Superior temporal gyrus (tissue), 1 donor: ENCODE results near the gene CMIP.

Source experiments
- DNase-seq: peaks from one replicate; pipeline ENCODE4 v3.0.0-alpha.2; 2016; ENCODE audit errors: extremely low spot score

The CMIP gene

DNA sequence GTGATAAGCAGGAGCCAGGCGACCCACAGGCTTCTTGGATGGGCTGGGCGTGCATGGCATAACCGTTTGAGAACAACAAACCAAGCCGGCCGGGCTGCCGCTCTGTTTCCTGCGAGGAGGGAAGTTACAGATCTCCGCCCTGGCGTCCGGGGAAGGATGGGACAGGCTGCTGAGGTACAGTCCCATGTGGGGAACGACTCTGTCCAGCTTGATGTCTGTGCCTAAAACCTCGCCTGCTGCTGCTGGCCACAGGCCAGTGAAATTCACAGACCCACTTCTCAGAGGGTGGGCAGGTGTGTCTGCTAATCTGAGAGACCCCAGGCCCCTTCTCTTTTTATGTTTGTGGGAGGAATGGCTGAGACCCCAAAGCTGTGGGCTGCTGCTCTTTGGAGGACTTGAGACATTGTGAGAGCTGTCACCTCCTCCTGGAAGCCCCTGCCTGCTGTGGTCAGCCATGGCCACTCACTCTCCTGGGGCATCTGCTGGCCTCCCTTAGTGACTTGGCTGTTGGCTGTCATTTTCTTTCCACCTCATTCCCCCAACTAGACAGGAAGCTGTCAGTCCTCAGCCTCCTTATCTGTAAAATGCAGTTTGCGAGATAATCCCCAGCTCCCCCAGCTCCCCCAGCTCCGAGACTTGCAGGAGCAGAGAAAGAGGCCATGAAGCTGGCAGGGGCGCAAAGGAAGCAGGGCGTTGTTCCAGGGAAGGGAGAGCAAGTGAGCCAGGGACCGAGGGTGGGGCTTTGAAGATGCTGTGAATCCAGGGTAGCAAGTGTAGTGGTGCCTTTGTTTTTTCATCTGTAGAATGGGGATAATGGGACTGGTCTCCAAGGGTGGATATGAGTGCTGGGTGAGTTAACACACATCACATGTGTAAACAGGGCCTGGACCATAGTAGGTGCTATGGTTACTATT, 51.0 kb downstream of the CMIP start:
- no peak for DNase-seq

DNA sequence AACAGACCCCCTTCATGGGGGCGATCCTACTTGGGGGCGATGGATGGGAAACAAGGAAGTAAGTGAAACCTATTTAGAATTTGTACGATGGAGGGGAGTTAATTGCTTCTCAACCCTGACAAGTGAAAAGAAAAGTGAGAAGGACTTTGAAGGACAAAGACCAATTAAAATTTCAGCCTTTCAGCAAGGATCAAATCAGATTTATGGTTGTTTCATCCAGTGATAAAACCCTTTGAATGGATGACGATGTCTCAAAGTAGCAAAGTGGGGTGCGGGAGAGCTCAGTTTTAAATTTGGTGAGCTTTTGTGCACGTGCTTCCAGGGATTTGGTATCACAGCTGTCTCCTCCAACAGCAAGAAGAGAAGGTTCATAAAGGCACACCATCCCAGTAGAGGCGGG, 51.7 kb downstream of the CMIP start:
- no peak for DNase-seq

DNA sequence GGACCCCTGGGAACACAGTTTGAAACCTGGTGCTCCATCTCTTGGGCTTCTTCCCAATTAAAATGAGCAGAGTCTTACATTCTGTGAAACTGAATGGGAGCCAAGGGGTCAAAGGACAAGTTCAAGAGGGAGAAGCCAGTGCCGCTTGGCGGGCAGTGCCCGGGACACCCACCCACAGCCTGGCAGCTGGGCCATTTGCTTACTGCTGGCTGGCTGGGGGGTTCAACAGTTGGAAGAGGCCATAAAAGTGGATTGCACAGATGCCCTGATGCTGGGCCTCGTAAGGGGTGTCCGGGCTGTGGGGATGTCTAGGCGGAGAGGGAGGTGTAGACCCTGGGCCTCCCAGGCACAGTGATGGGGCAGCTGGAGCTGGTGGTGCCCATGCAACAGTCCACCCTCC, 52.1 kb downstream of the CMIP start:
- no peak for DNase-seq

DNA sequence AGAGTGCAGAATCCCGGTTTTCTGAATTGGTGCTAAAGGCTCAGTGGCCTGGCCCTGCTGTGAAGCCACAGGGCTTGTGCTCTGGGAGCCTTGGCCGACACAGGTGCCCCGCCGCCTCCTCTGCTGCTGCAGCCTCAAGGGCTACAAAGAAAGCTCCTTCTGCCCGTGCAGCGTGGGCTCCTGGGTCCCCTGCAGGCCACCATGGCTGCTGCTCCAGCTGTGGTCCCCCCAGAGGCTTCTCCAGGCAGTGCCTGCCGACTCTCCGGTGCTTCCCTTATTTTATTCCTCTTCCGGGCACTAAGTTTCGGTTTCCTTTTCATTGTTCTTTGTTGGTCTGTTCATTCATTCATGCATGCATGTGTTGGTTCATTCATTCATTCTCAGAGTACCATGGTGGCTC, 53.1 kb downstream of the CMIP start:
- no peak for DNase-seq

DNA sequence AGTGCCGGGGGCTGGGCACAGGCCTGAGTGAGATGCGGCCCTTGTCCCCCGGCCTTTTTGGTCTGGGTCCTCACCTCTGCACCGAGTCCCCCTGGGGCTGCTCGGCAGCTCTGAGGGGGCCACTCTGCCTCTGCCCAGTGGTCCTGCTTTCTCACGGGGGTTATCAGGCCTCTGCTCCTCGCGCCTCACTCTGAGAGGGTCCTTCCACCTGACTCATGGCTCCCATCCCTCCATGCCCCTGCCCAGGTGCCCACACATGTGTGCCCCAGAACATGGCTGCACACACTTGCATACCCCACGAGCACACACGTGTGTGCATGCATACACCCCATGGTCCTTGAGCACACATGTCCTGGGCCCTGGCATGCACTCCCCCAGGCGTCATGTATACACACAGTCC, 53.7 kb downstream of the CMIP start:
- DNase-seq: no peak

DNA sequence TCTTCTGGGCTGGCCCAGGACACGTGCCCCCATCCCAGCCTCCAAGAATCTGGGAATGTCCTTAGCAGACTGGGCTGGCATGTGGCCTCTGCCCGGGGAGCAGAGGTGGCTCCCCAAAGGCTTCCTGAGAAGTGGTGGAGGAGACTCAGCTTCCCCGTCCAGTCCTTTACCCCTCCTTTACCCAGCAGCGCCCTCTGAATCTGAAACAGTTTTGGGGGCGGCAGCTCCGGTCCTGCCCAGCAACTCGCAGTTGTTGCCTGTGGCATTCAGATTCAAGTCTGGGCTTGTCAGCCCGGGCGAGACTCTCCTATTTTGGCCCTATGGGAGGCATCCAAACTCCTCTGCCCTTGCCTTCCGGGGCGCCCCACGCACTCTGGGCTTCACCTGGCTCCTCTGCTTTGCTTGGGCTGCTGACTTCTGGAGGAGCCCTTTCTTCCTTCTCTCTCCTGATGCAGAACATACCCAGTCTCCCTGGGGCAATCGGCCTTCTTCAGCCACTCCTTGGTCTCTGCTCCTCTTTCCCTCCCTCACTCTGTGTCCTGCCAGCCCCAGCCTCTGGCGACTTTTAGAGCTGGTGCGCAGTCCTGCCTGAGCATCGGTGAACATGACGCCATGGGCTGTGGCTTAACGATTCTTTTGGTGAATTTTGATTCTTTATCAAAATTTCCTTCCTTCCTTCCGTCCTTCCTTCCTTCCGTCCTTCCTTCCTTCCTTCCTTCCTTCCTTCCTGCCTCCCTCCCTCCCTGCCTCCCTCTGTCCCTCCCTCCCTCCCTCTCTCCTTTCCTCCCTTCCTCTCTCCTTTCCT, 55.2 kb downstream of the CMIP start:
- no peak for DNase-seq

DNA sequence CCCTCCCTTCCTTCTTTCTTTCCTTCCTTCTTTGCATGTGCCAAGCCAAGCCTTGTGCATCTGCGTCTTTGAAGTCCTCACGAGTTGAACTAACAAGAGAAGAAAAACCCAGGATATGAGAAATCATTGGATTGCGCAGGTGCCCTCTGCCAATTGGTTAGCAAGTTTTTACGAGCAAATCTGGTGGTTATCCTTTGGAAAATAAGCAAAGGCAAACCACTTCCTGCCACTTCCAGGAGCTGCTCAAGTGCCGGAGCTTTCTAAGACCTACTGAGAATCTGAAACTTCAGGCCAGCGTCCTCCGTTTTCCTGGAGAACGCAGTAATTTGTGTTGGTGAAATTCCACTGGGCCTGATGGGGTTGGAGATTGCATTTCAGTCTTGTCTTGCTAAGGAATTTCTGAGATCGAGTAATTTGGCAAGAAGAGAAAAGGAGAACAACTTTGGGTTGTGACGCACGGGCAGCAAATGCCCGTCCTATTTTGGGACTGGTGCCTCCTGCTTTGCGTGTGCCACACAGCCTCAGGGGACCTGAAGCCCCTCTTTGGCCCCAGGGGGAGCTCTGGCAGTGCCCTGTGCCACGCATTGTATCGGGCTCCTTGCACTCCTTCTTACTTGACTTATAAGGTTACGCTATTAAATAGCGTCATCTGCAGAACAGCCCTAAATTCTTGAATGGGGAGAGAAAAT, 56.4 kb downstream of the CMIP start:
- no peak for DNase-seq

DNA sequence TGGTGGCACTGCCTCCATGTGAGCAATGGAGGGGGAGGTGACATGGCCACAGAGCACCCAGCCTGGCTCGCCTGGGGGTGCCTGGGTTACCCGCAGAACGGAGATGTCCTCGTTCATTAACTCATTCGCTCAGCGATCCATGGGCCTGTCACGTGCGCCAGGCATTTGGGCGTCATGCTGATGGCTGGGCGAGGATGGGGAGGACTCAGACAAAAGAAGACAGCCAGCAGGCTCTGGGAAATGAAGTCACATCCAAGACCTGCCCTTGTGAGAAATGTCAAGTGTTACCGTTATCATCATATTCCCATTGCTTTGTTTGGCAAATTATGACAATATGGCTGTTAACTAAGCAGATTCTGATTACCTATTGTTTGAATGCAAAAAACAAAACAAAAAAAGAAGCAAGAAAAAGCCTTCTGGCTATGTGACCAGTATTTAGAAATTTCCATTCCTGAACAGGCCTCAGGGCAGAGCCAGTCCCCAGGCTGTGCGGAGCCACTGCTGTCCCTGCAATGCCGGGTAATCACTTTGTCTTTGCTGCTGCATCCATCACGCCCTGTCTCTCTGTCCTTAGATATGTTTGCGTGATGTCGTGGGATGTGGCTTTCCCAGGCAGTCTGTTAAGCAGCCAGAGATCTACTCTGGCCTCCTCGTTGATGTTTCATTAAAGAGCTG, 57.9 kb downstream of the CMIP start:
- no peak for DNase-seq

DNA sequence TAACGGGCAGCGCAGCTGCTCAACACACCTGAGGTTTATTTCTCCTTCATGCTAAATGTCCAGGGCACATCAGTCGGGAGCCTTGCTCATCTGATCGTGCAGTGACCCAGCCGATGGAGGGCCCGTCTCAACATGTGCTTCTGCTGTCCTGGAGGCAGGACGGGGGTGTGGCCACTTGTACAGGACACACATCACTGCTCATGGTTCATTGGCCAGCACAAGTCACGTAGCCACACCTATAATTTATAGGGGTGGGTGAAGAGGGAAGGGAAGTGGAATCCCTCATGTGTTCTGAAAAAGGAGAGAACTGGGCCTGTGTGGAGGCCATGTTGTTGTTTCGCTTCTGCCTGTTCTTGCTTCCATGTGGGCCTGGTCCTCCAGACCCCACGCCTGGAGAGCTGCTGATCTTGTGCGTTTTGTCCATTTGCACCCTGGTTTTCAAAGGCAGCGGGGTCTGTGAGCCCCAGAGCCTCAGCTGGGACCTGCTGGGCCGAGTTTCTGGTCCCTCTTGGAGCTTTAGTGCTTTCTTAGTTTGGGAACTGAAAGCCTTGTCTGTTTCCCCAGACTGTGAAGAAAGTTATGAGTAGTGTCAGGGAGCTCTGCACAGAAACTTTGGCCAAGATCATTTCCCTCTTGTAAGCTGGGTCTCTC, 60.5 kb downstream of the CMIP start:
- no peak for DNase-seq

DNA sequence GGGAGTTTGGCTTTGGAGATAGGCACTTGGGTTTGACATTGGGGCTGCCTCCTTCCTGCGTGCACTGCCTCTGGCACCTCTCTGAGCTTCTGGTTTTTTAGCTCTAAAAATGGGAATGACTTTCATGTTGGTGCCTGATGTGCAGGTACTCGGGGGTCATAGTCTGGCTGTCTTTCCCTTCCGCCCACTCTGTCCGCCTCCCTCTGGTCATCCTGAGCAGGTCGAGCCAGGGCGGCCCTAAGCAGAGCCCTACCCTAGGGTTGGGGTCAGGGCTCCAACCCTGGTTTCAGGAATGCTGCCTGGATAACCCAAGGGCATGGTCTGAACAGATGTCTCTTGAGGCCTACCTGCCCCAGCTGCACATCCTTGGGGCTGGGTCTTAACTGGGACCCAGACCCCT, 64.8 kb downstream of the CMIP start:
- DNase-seq: no peak

DNA sequence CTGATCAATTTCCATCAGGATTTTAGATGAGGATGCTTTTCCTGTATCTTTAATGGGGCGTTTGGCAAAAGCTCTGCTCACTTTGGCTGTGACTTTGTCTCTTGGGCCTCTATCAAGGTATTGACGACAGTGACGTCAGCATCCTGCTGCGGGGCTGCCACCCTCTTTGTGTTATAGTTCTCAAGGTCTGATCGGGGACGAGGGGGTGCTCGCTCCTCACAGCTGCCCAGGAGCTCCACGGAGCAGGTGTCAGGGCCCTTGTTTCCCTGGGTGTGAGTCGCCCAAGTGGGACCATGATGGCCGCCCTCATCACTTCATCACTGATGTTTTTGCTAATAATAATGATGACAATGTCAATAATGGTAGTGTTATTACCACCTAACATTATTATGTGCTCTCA, 65.4 kb downstream of the CMIP start:
- no peak for DNase-seq

DNA sequence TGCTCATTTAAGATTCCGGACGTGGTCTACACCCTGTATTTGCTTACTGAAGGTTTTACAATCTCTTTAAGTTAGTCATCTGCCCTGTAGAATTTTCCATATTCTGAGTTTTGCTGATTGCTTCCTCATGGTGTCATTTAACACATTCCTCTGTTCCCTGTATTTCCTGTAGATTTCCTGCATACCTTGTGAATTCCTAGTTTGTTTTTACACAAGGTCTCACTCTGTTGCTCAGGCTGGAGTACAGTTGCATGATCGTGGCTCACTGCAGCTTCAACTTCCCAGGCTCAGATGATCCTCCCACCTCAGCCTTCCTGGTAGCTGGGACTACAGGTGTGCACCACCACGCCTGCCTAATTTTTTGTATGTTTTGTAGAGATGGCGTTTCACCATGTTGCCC, 66.8 kb downstream of the CMIP start:
- no peak for DNase-seq

DNA sequence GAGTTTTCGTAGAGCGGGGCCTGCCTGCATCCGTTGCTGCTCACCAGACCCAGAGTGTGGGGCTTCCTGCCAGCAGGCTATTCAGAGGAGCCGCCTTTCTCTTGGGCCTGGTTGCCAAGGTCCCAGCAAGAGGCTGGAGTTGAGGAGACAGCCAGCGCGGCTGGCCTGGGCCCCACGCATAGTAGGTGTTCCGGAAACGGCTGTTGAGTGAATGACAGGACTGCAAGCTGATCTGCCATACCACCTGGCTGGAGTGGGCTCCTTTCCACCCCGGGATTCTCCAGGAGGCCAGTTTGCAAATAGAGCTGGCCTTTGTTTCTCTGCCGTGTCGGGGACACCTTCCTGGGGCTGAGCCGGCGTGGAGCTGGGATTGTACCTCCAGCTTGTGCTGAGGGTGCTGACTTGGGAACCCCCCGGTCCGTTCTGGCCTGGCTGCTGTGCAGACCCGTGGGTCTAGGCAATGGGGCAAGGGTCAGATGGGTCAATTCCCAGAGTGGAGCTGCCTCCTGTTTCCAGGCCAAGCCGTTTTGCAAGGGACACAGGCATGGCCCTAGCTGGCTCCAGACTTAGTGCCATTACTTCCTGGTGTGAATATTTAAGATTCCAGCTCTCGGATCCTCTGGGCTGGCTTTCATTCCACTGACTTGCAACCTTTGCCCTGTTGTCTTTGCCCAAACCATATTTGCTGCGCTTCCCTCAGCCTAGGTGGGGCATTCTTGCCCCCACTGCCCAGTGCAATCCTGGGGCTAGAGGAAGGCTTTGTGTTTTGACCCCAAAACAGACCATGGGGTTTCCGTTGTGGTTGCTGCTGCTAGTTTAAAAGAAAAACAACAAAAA, 68.8 kb downstream of the CMIP start:
- DNase-seq: no peak

DNA sequence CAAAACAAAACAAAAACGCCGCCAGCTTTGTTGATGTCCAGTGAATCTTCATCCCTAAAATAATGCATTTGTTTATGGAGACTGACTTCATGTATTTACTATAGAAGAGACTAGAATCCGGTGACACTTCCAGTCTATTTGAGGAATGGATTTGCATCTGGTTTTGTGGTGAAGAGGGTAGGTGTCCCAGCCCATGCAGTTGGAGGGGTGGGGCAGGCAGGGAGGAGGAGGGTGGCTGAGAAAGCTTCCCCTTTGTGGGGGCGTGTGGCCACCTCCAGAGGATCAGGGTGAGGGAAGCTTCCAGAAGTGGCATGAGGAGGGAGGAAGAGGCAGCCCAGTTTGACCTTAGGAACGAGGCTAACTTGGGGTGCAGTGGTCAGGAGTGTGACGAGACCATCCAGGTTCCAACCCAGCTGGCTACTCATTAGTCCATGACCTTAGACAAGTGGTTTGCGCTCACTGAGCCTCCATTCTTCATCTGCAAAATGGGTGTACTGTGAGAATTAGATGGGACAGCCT, 69.5 kb downstream of the CMIP start:
- DNase-seq: no peak

DNA sequence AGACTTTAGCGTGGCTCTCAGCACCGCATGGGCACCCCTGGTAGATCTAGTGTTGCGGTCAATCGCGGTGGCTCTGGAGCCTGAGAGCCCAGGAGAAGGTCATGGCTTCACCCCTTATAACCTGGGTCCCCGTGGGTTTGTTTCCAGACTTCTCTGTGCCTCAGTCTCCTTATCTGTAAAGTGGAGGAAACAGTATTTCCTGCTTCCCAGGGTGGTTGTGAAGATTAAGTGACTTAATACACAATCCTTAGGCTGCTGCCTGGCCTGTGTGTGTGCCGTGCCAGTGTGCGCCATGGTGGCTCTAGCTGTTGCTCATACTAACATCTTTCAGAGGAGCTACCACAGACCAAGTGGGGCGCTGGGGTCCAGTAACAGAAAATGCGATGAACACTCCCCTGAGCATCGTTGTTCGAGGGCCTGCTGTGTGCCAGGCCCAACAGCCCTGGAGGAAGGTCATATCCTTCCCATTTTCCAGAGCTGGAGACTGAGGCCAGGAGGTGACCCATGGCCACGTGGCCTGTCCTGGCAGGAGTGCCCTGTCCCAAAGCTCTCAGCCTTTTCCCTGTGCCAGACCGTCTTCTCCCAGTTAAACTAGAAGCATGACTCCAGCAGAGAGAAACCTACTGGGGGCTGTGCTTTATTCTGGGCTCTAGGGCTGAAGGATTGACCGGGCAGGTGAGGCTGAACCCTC, 70.1 kb downstream of the CMIP start:
- DNase-seq: no peak

DNA sequence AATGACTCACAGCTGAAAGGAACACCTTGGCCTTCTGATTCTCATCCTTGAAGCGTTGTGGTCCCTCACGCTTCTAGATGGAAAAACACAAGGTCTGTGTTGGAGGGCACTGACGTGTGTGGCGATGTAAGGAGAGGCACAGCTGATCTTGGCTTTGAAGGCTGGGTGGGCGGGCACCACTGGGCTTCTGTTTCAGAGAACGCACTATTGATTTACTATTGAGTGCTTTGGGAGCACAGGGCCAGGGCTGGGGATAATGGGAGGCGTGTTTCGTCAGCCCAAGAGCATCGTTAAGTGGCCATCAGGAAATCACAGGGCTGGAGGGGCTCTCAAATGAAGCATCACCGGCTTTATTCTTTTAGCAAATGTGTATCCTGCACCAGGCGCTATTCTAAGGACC, 70.7 kb downstream of the CMIP start:
- no peak for DNase-seq

DNA sequence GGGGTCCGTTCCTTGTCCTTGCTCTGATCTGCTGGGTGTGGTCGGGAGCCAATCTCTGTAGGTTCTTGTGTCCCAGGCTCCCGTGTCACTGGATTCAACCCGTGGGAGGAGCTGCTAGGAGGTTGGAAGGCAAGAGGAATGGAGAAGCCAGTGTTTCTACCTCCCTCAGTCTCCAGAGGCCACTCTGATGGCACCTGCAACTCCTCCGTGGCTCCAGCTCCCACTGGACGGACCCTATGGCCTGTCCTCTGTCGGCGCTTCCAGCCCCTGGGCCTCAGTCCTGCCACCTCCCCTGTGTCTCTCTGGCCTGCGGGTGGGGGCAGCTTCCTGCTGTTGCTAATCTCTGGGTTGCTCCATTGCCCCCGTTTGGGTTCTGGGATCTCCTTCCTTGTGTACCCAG, 71.1 kb downstream of the CMIP start:
- DNase-seq: no peak

DNA sequence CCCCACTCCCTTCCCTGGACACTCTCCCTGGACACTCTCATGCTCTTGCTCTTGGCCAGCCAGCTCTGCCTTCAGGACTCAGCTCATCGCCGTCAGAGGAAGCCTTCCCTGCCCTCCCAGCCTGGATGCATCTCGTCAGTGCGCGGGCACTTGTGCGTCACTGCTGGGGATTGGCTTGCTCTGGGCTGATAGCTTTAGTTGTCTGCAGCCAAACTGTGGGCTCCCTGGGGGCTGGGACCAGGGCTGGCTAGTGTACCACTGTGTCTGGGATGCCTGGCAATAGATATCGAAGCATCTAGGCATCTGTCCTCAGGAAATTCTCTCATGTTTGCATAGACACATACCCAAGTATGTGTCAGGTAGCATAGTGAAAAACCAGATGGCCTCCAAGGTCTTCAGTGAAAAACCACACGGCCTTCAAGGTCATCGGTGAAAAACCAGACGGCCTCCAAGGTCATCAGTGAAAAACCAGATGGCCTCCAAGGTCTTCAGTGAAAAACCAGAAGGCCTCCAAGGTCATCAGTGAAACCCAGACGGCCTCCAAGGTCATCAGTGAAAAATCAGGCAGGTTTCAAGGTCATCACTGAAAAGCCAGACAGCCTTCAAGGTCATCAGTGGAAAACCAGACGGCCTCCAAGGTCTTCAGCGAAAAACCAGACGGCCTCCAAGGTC, 72.0 kb downstream of the CMIP start:
- no peak for DNase-seq

DNA sequence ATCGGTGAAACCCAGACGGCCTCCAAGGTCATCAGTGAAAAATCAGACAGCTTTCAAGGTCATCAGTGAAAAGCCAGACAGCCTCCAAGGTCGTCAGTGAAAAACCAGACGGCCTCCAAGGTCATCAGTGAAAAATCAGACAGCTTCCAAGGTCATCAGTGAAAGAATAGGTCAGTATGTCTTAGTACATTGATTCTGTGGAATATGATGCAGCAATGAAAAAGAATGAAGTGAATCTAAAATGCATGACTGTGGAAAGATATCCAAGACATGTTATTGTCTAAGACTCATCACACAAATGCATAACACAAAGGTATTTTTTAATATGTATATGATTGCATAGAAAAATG, 72.5 kb downstream of the CMIP start:
- no peak for DNase-seq
